ENCODE results near the gene INAFM2. TPM values are rescaled to one million over a fixed set of nuclear protein-coding genes. Genes with fewer than 3 reads are reported as not detected.

INAFM2 gene
- total RNA-seq: 10.7 and 12.2 TPM in 2 replicates

GRCh38 chr15:40323239-40323952 lies at the start of gene INAFM2:
Gene INAFM2, plus strand, starts transcription at chr15:40323692. Its CDS starts 364 bp downstream, at chr15:40324056.

GRCh38 chr15:40282869-40283614 lies 40.5 kb upstream of the INAFM2 start, which contains the start of gene ANKRD63:
Gene ANKRD63, minus strand, starts transcription at chr15:40283064. Its CDS starts 478 bp downstream, at chr15:40282586.

GRCh38 chr15:40307421-40308211 lies 15.9 kb upstream of the INAFM2 start, which contains the start of gene PLCB2:
Gene PLCB2, minus strand, starts transcription at chr15:40307935. Its CDS starts 263 bp downstream, at chr15:40307672.

GRCh38 chr15:40340740-40341400 lies 17.4 kb downstream of the INAFM2 start, which contains the start of gene CCDC9B:
Gene CCDC9B, minus strand, starts transcription at chr15:40340939. Its CDS starts 120 bp downstream, at chr15:40340819.

GRCh38 chr15:40357723-40358470 lies 34.4 kb downstream of the INAFM2 start, which contains the start of gene DISP2:
Gene DISP2, plus strand, starts transcription at chr15:40358219. Its CDS starts 103 bp downstream, at chr15:40358322.

Other genes with a start within 250 kb of the INAFM2 start
- 1.7 and 30.4 TPM in 2 replicates for gene BMF, start 214.8 kb upstream of the INAFM2 start, total RNA-seq
- gene BUB1B, start 162.6 kb upstream of the INAFM2 start, total RNA-seq: 10.3 and 18.2 TPM in 2 replicates
- 0.13 TPM in 1 of 2 replicates, not detected in the other for gene PAK6, start 84.6 kb upstream of the INAFM2 start, total RNA-seq
- not detected in 2 replicates for gene ANKRD63, start 40.6 kb upstream of the INAFM2 start, total RNA-seq
- 0.52 TPM in 1 of 2 replicates, not detected in the other for gene PLCB2, start 15.8 kb upstream of the INAFM2 start, total RNA-seq
- 2.3 and 3.0 TPM in 2 replicates for gene CCDC9B, start 17.2 kb downstream of the INAFM2 start, total RNA-seq
- not detected in 2 replicates for gene PHGR1, start 27.3 kb downstream of the INAFM2 start, total RNA-seq
- gene DISP2, start 34.5 kb downstream of the INAFM2 start, total RNA-seq: 0.08 and 0.13 TPM in 2 replicates
- gene KNSTRN, start 59.0 kb downstream of the INAFM2 start, total RNA-seq: 26.0 and 32.6 TPM in 2 replicates
- gene IVD, start 82.1 kb downstream of the INAFM2 start, total RNA-seq: 30.5 and 32.3 TPM in 2 replicates
- gene BAHD1, start 117.3 kb downstream of the INAFM2 start, total RNA-seq: 9.8 and 10.5 TPM in 2 replicates
- 29.5 and 41.4 TPM in 2 replicates for gene CHST14, start 147.3 kb downstream of the INAFM2 start, total RNA-seq
- 26.5 and 49.1 TPM in 2 replicates for gene CCDC32, start 241.3 kb downstream of the INAFM2 start, total RNA-seq
- 9.2 and 14.9 TPM in 2 replicates for gene RPUSD2, start 245.6 kb downstream of the INAFM2 start, total RNA-seq

All from epithelial cell of alveolus of lung (primary cell).